H1 (cell line): ENCODE measurements around the gene RABGGTA. TPM values are rescaled to one million over a fixed set of nuclear protein-coding genes. Genes with fewer than 3 reads are reported as not detected.

ENCODE experiments used
- CTCF ChIA-PET: fragments of 300-600 bp; sonication (Branson Sonifier 250); formaldehyde crosslinking; loops from one replicate; lab custom pipeline; 2021; ENCODE audit not compliant: partially characterized antibody; lab: Charles Lee
- POLR2A ChIA-PET: fragments of 300-600 bp; sonication (Branson Sonifier 250); formaldehyde crosslinking; loops from one replicate; lab custom pipeline; 2021; ENCODE audit warnings: inconsistent platforms; ENCODE audit not compliant: partially characterized antibody; lab: Charles Lee
- DNase-seq, 2 experiments: peaks; one replicate each; pipeline versions ENCODE4 v3.0.0 to v3.0.0-alpha.2; 2010 to 2022; ENCODE audit warnings: low spot score in 2 of 2, low read depth in 1 of 2, mixed read lengths in 1 of 2
- FAIRE-seq: peaks from 2 replicates; lab custom pipeline; 2011; peaks lifted over from hg19 to GRCh38; lab: Jason Lieb, UNC
- H2AFZ ChIP-seq: 2 replicates; pipeline ENCODE4 v1.8.1; 2012; ENCODE audit warnings: low read length, inconsistent platforms
- H2AK5ac ChIP-seq: 2 replicates; pipeline ENCODE4 v1.6.1; 2013; ENCODE audit warnings: low read depth, low read length
- H2BK120ac ChIP-seq: replicated peaks from 2 replicates; pipeline ENCODE3; 2013; ENCODE audit warnings: low read depth, low read length, inconsistent platforms
- H2BK12ac ChIP-seq: 2 replicates; pipeline ENCODE4 v1.6.1; 2013; ENCODE audit warnings: low read depth, low read length
- H2BK15ac ChIP-seq: 2 replicates; pipeline ENCODE4 v1.6.1; 2013; ENCODE audit warnings: low read length
- H2BK20ac ChIP-seq: 2 replicates; pipeline ENCODE4 v1.6.1; 2013; ENCODE audit warnings: low read length
- H2BK5ac ChIP-seq: 2 replicates; pipeline ENCODE4 v1.6.1; 2013; ENCODE audit warnings: low read depth, low read length
- H3K14ac ChIP-seq: 2 replicates; pipeline ENCODE4 v1.6.1; 2013; ENCODE audit warnings: inconsistent platforms; ENCODE audit not compliant: insufficient read length
- H3K18ac ChIP-seq: 2 replicates; pipeline ENCODE4 v1.6.1; 2013; ENCODE audit warnings: low read length; ENCODE audit errors: extremely low read depth
- H3K23ac ChIP-seq: 2 replicates; pipeline ENCODE4 v1.6.1; 2013; ENCODE audit warnings: inconsistent platforms; ENCODE audit not compliant: insufficient read length
- H3K23me2 ChIP-seq: 2 replicates; pipeline ENCODE4 v1.6.1; 2013; ENCODE audit warnings: low read depth, low read length
- H3K27ac ChIP-seq: 2 replicates; pipeline ENCODE4 v1.6.1; 2011; ENCODE audit warnings: low read depth, low read length, inconsistent platforms
- H3K27me3 ChIP-seq, 4 experiments: replicated peaks in 1 of 4; 1 replicate in 1 of 4; 2 replicates in 3 of 4; pipeline versions ENCODE4 v1.6.1 to v1.8.1; 2011 to 2013; ENCODE audit warnings: low read length in 3 of 4, mild to moderate bottlenecking in 3 of 4, inconsistent platforms in 2 of 4, mixed read lengths in 2 of 4, moderate library complexity in 1 of 4; ENCODE audit not compliant: control insufficient read depth in 3 of 4, insufficient read depth in 3 of 4; ENCODE audit errors: extremely low read depth in 1 of 4
- H3K36me3 ChIP-seq, 4 experiments: 2 replicates each; pipeline versions ENCODE4 v1.6.1 to v1.8.1; 2011 to 2013; ENCODE audit warnings: mild to moderate bottlenecking in 4 of 4, low read length in 3 of 4, moderate library complexity in 2 of 4, control low read depth in 1 of 4, inconsistent platforms in 1 of 4; ENCODE audit not compliant: insufficient read depth in 4 of 4, control insufficient read depth in 2 of 4
- H3K4ac ChIP-seq: replicated peaks from 2 replicates; pipeline ENCODE3; 2013; ENCODE audit warnings: low read length, low read depth, mixed read lengths, inconsistent platforms; ENCODE audit not compliant: insufficient read length
- H3K4me1 ChIP-seq, 4 experiments: replicated peaks in 1 of 4; 1 replicate in 1 of 4; 2 replicates in 3 of 4; pipeline versions ENCODE4 v1.6.1 to v1.8.1; 2011 to 2013; ENCODE audit warnings: low read length in 3 of 4, inconsistent platforms in 2 of 4, mixed read lengths in 1 of 4; ENCODE audit not compliant: insufficient read depth in 4 of 4, control insufficient read depth in 3 of 4
- H3K4me2 ChIP-seq, 2 experiments: 2 replicates each; pipeline versions ENCODE4 v1.6.1 to v1.8.1; 2011 to 2013; ENCODE audit warnings: low read depth in 2 of 2, low read length in 2 of 2, control low read depth in 1 of 2, inconsistent platforms in 1 of 2, mild to moderate bottlenecking in 1 of 2; ENCODE audit not compliant: insufficient read depth in 1 of 2
- H3K4me3 ChIP-seq, 4 experiments: fragments of 200-600, 300-600 bp in 1 of 4; sonication (generic), shearing (Covaris generic), sonication (Bioruptor Twin) in 1 of 4; 2 replicates each; pipeline versions ENCODE4 v1.5.1 to v1.8.1; 2011 to 2016; ENCODE audit warnings: low read length in 4 of 4, low read depth in 3 of 4, control low read depth in 2 of 4, inconsistent platforms in 2 of 4, mild to moderate bottlenecking in 2 of 4, mixed read lengths in 1 of 4, moderate library complexity in 1 of 4; ENCODE audit not compliant: insufficient read depth in 2 of 4; ENCODE audit errors: extremely low read depth in 1 of 4
- H3K56ac ChIP-seq: replicated peaks from 2 replicates; pipeline ENCODE3; 2013; ENCODE audit warnings: low read depth, mild to moderate bottlenecking, mixed read lengths, low read length, inconsistent platforms; ENCODE audit not compliant: insufficient read length
- H3K79me1 ChIP-seq: 2 replicates; pipeline ENCODE4 v1.6.1; 2013; ENCODE audit warnings: low read depth, low read length, control low read depth
- H3K79me2 ChIP-seq, 2 experiments: 2 replicates each; pipeline versions ENCODE4 v1.6.1 to v1.8.1; 2012 to 2013; ENCODE audit warnings: low read length in 2 of 2, mild to moderate bottlenecking in 2 of 2, inconsistent platforms in 1 of 2; ENCODE audit not compliant: insufficient read depth in 2 of 2, control insufficient read depth in 1 of 2
- H3K9ac ChIP-seq, 4 experiments: replicated peaks in 1 of 4; 1 replicate in 1 of 4; 2 replicates in 3 of 4; pipeline versions ENCODE4 v1.6.1 to v1.8.1; 2011 to 2013; ENCODE audit warnings: low read depth in 3 of 4, low read length in 3 of 4, control low read depth in 2 of 4, mild to moderate bottlenecking in 2 of 4, moderate library complexity in 2 of 4, inconsistent platforms in 1 of 4; ENCODE audit errors: extremely low read depth in 1 of 4
- H3K9me3 ChIP-seq, 2 experiments: 2 replicates each; pipeline versions ENCODE4 v1.6.1 to v1.8.1; 2012 to 2013; ENCODE audit warnings: mild to moderate bottlenecking in 2 of 2, moderate library complexity in 2 of 2, control low read depth in 1 of 2, inconsistent platforms in 1 of 2, low read depth in 1 of 2, low read length in 1 of 2, mixed read lengths in 1 of 2; ENCODE audit not compliant: insufficient read depth in 2 of 2
- H4K20me1 ChIP-seq, 2 experiments: replicated peaks in 1 of 2; 2 replicates each; pipeline versions ENCODE3 to v1.8.1; 2011 to 2013; ENCODE audit warnings: inconsistent platforms in 2 of 2, low read length in 2 of 2, mild to moderate bottlenecking in 1 of 2; ENCODE audit not compliant: insufficient read depth in 2 of 2, control insufficient read depth in 1 of 2
- H4K5ac ChIP-seq: 2 replicates; pipeline ENCODE4 v1.6.1; 2013; ENCODE audit warnings: low read length, low read depth, mixed read lengths, inconsistent platforms; ENCODE audit not compliant: insufficient read length
- H4K8ac ChIP-seq: 2 replicates; pipeline ENCODE4 v1.8.0; 2013; ENCODE audit warnings: mild to moderate bottlenecking, moderate library complexity, low read length, inconsistent platforms; ENCODE audit not compliant: insufficient read depth; ENCODE audit errors: extremely low read depth
- H4K91ac ChIP-seq: replicated peaks from 2 replicates; pipeline ENCODE3; 2013; ENCODE audit warnings: low read length, mixed read lengths, inconsistent platforms; ENCODE audit not compliant: insufficient read length
- BRCA1 ChIP-seq: IDR thresholded peaks from 2 replicates; pipeline ENCODE4 v1.6.1; 2012; ENCODE audit warnings: low read depth, low read length, improper control_type of control experiment
- CHD2 ChIP-seq: IDR thresholded peaks from 2 replicates; pipeline ENCODE4 v1.6.1; 2012; ENCODE audit warnings: low read length, improper control_type of control experiment
- CREB1 ChIP-seq: IDR thresholded peaks from 2 replicates; pipeline ENCODE4 v1.6.1; 2012; ENCODE audit warnings: inconsistent platforms
- E2F6 ChIP-seq: IDR thresholded peaks from 2 replicates; pipeline ENCODE4 v1.6.1; 2012; ENCODE audit warnings: inconsistent platforms
- GABPA ChIP-seq: IDR thresholded peaks from 2 replicates; pipeline ENCODE4 v1.6.1; 2011; ENCODE audit warnings: mild to moderate bottlenecking, low read length, moderate library complexity, borderline replicate concordance; ENCODE audit not compliant: insufficient read depth
- MAX ChIP-seq: IDR thresholded peaks from 2 replicates; pipeline ENCODE4 v1.6.1; 2012; ENCODE audit warnings: inconsistent platforms
- SP2 ChIP-seq: IDR thresholded peaks from 2 replicates; pipeline ENCODE4 v1.6.1; 2012; ENCODE audit warnings: mild to moderate bottlenecking, low read length, inconsistent platforms
- SP4 ChIP-seq: IDR thresholded peaks from 2 replicates; pipeline ENCODE4 v1.6.1; 2012; ENCODE audit warnings: low read length, inconsistent platforms
- USF2 ChIP-seq: IDR thresholded peaks from 2 replicates; pipeline ENCODE4 v1.6.1; 2011; ENCODE audit warnings: low read length, improper control_type of control experiment
- WGBS, 2 experiments: shearing (Covaris generic) in 1 of 2; methylation state at CpG; one replicate each; pipeline versions ENCODE4 v1.1.6 to v1.1.7; 2013 to 2015; ENCODE audit warnings: low lambda C conversion rate in 2 of 2, mixed read lengths in 2 of 2, inconsistent platforms in 1 of 2, low coverage in 1 of 2, missing lambda C conversion rate in 1 of 2; ENCODE audit not compliant: insufficient replicate concordance in 2 of 2, insufficient coverage in 1 of 2, insufficient read length in 1 of 2; ENCODE audit errors: extremely low coverage in 1 of 2, missing lambda C conversion rate in 1 of 2; 5-methylcytosine and 5-hydroxymethylcytosine counted together
- polyA plus RNA-seq, 7 experiments: library from polyadenylated mRNA; depleted of rRNA in 3 of 7; stranded (reverse) in 5 of 7; unstranded in 2 of 7; fragments of >200 nt in 5 of 7; fragments of 200-250 nt in 2 of 7; gene quantifications; 1 replicate in 5 of 7; 2 replicates in 1 of 7; 4 replicates in 1 of 7; pipeline versions ENCODE4 v1.2.1 to v1.2.3, GENCODE V29; 2011 to 2013; ENCODE audit warnings: missing spikeins in 2 of 7, mixed read lengths in 2 of 7
- total RNA-seq: library from RNA; stranded (reverse); fragmentation: NEBNext Ultra II Directional; extraction: Animal tissue kit (Norgen Biotek cat#: 25700); gene quantifications from 2 replicates; pipeline ENCODE4 v1.2.1, GENCODE V29; 2021

RABGGTA gene
- total and polyA plus RNA-seq, 2 of the 8 experiments (the other 6 are each of a cell fraction or from before 2014, with no cell fraction given): 16.0 to 49.8 TPM

GRCh38 chr14:24254630-24255392 is 16.6 kb downstream of the RABGGTA start:
- WGBS, 2 experiments: 91% methylated on average over 19 of the region's 19 CpGs; no CpG with 5 or more reads in 1 of the 2 experiments
- POLR2A ChIA-PET: interaction anchor here (0.6 kb wide), 1 partner anchor 12 kb away, joined by 3 read pairs; no protein-coding TSS in a partner anchor
- Histone ChIP-seq H3K27ac (no peak overlapping the region), H3K79me1 (no peaks in the 10 kb centered on the region), H3K27me3 (no peaks in the 10 kb centered on the region; a peak in 1 of 7 replicates), H3K79me2 (no peaks in the 10 kb centered on the region), H2AFZ (no peak overlapping the region), H3K4me3 (no peak overlapping the region), H3K56ac (no peak overlapping the region), H2BK20ac (no peak overlapping the region), H3K18ac (no peak overlapping the region), H4K91ac (peak overlapping the region; percentile 10), H2AK5ac (no peak overlapping the region), H3K4ac (no peak overlapping the region), H3K4me1 (no peaks in the 10 kb centered on the region; a peak in 1 of 7 replicates), H3K36me3 (no peaks in the 10 kb centered on the region), H3K23ac (no peak overlapping the region), H2BK15ac (no peak overlapping the region), H2BK120ac (no peak overlapping the region), H4K20me1 (peaks cover 0 to 2% of the 10 kb centered on the region in 2 experiments), H4K5ac (no peak overlapping the region), H3K4me2 (no peak overlapping the region), H2BK5ac (no peak overlapping the region), H3K9me3 (no peaks in the 10 kb centered on the region), H2BK12ac (no peak overlapping the region), H4K8ac (no peak overlapping the region), H3K23me2 (no peaks in the 10 kb centered on the region), H3K9ac (no peak overlapping the region), H3K14ac (no peak overlapping the region)
- DNase-seq (no peak), FAIRE-seq (no peak)
- CTCF ChIA-PET: interaction anchor here (0.9 to 6.0 kb wide), 6 partner anchors 10 to 53 kb away, joined by 3 to 63 read pairs (median 26); partner anchors contain the start of genes CIDEB, DHRS1, NOP9 and RABGGTA
- no peak for TF ChIP-seq GABPA
- TF ChIP-seq CHD2: no peak
- TF ChIP-seq USF2: no peak
- no peak for TF ChIP-seq BRCA1
- TF ChIP-seq CREB1: no peak
- TF ChIP-seq E2F6: no peak
- TF ChIP-seq SP4: no peak
- TF ChIP-seq SP2: no peak
- no peak for TF ChIP-seq MAX
